ENCODE results near the gene ZSCAN5B. TPM values are rescaled to one million over a fixed set of nuclear protein-coding genes. Genes with fewer than 3 reads are reported as not detected.

The ZSCAN5B gene
- polyA plus RNA-seq, 1 experiment, result 0.17 TPM

DNA sequence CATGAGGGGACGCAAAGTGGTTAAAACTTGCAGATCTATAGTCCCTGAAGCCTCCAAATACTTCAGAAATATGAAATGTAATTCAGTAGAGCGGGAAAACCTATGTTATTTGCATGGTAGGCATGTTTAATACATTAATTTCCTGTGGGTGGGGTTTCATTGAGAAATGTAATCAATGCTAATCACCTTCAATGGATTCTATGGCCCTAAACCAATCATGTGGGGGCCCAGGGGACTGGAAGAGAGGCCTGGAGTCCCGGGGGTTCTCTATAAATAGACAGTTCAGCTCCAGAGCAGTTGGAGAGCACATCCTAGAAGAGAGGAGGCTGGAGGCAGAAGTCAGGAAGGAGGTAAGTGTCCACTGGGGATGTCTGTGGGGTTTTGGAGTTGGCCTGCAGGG lies 4.4 kb upstream of the ZSCAN5B start, which contains the start of gene ZSCAN5C:
ZSCAN5C (plus strand) TSS at position 301 of the 400 bp plus-strand sequence. CDS start 3,641 bp downstream, outside the sequence.
- DNase-seq (ENCODE audit: low read depth), result no peak
- TF ChIP-seq, protein P1, sequence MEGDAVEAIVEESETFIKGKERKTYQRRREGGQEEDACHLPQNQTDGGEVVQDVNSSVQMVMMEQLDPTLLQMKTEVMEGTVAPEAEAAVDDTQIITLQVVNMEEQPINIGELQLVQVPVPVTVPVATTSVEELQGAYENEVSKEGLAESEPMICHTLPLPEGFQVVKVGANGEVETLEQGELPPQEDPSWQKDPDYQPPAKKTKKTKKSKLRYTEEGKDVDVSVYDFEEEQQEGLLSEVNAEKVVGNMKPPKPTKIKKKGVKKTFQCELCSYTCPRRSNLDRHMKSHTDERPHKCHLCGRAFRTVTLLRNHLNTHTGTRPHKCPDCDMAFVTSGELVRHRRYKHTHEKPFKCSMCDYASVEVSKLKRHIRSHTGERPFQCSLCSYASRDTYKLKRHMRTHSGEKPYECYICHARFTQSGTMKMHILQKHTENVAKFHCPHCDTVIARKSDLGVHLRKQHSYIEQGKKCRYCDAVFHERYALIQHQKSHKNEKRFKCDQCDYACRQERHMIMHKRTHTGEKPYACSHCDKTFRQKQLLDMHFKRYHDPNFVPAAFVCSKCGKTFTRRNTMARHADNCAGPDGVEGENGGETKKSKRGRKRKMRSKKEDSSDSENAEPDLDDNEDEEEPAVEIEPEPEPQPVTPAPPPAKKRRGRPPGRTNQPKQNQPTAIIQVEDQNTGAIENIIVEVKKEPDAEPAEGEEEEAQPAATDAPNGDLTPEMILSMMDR (IDR thresholded peaks at IDR 0.05; ENCODE audit: insufficient read depth, low read depth, low read length), result no peak
- Histone ChIP-seq H3K36me3 (ENCODE audit: control insufficient read depth, insufficient read depth, low read length) (no peaks in the 10 kb centered on the region), H3K27me3 (ENCODE audit: control insufficient read depth, insufficient read depth, low read length) (no peaks in the 10 kb centered on the region), H3K4me3 (ENCODE audit: low read depth, low read length) (no peak within 1 kb of the TSS)
- CTCF ChIA-PET, result no interaction called here
- POLR2A ChIA-PET, result no interaction called here

DNA sequence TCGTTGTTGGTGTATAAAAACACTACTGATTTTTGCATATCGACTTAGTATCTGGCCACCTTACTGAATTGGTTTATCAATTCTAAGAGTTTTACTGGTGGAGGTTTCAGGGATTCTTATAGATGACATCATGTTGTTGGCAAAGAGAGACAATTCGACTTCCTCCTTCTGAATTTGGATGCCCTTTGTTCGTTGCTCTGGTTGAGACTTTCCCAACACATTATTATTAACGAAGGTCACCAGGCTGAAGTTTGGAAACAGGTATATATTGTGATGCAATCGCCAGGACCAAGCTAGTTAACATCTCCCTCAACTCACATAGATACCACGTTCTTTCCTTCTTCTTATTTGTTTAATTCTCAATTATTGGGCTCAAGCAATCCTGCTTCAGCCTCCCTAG lies 2.1 kb upstream of the ZSCAN5B start:
- H3K36me3 ChIP-seq (ENCODE audit: control insufficient read depth, insufficient read depth, low read length), result no peaks in the 10 kb centered on the region
- ChIA-PET POLR2A (no interaction called here), CTCF (interaction anchor here (1.7 kb wide), 1 partner anchor 28 kb away, joined by 3 read pairs; no protein-coding TSS in a partner anchor)
- no peak for DNase-seq (ENCODE audit: low read depth)
- H3K27me3 ChIP-seq (ENCODE audit: control insufficient read depth, insufficient read depth, low read length), result no peaks in the 10 kb centered on the region
- no peak overlapping the region for H3K4me3 ChIP-seq (ENCODE audit: low read depth, low read length)
- TF ChIP-seq, protein P1 (IDR thresholded peaks at IDR 0.05; ENCODE audit: insufficient read depth, low read depth, low read length), result no peak

DNA sequence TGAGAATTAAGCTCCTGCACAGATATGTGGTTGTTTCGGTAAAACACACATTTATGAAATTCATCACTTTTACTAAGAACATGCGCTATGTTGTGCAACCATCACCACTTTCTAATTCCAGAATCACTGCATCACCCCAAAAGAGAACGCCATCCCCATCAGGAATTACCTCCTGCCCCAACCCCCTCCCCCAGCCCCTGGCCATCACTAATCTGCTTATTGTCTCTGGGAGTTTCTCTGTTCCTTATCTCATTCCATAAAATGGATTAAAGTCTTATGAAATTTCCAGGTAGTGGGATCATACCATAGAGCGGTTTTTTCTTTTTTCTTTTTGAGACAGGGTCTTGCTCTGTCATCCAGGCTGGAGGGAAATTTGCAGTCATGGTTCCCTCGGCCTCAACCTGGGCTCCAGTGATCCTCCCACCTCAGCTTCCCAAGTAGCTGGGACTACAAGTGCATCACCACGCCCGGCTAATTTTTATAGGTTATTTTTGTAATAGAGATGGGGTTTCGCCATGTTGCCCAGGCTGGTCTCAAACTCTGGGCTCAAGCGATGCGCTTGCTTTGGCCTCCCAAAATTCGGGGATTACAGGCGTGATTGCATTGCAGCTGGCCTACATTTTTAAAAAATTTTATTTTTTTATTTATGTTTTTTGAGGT lies 3.5 kb downstream of the ZSCAN5B start:
- no peak for DNase-seq (ENCODE audit: low read depth)
- CTCF ChIA-PET, result no interaction called here
- no peaks in the 10 kb centered on the region for H3K27me3 ChIP-seq (ENCODE audit: control insufficient read depth, insufficient read depth, low read length)
- no peak overlapping the region for H3K4me3 ChIP-seq (ENCODE audit: low read depth, low read length)
- TF ChIP-seq, protein P1 (IDR thresholded peaks at IDR 0.05; ENCODE audit: insufficient read depth, low read depth, low read length), result no peak
- POLR2A ChIA-PET, result no interaction called here
- H3K36me3 ChIP-seq (ENCODE audit: control insufficient read depth, insufficient read depth, low read length), result no peaks in the 10 kb centered on the region

DNA sequence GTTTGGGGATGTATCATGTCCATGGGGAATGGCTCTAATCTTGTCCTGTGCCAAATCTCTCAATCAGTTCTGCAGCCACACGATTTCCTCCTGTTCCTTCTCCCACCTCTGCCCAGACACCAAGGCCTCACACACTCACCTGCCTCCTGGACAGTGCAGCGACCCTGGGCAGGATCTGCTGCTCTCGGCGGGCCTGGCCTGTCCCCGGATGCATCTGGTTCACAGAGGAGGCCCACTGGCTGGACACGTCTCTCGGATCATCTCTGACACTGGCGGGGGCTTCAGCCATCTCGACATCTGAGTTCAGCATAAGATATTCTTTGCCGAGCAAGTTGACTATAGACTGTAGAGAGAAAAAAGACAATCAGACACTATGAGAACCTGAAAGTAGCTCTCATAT lies 5.9 kb downstream of the ZSCAN5B start:
- CTCF ChIA-PET, result no interaction called here

DNA sequence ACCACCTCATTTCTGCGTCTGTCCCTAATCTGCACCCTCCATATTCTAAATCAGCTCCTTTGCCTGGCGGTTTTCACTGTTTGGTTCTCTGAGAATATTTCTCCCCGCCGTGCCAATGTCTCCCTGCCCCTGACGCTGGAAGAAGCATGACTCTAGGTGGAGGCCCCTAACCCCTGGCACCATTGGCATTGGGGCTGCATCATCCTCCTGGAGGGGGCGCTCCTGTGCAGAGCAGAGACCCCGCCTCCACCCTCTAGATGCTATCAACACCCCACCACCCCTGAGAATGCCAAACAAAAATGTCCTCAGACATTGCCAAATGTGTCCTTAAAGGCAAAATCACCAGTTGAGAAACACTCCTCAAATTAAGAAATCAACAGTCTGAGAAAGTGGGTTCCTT lies 6.5 kb downstream of the ZSCAN5B start:
- TF ChIP-seq, protein P1 (IDR thresholded peaks at IDR 0.05; ENCODE audit: insufficient read depth, low read depth, low read length), result no peak
- no peak for DNase-seq (ENCODE audit: low read depth)
- POLR2A ChIA-PET, result no interaction called here
- H3K4me3 ChIP-seq (ENCODE audit: low read depth, low read length), result no peak overlapping the region
- no peaks in the 10 kb centered on the region for H3K27me3 ChIP-seq (ENCODE audit: control insufficient read depth, insufficient read depth, low read length)
- CTCF ChIA-PET, result no interaction called here
- no peaks in the 10 kb centered on the region for H3K36me3 ChIP-seq (ENCODE audit: control insufficient read depth, insufficient read depth, low read length)

More for the DNA sequence above, 5.9 kb downstream of the ZSCAN5B start:
- TF ChIP-seq, protein P1 (IDR thresholded peaks at IDR 0.05; ENCODE audit: insufficient read depth, low read depth, low read length), result no peak
- DNase-seq (ENCODE audit: low read depth), result no peak
- Histone ChIP-seq H3K36me3 (ENCODE audit: control insufficient read depth, insufficient read depth, low read length) (no peaks in the 10 kb centered on the region), H3K27me3 (ENCODE audit: control insufficient read depth, insufficient read depth, low read length) (no peaks in the 10 kb centered on the region), H3K4me3 (ENCODE audit: low read depth, low read length) (no peak overlapping the region)
- POLR2A ChIA-PET, result no interaction called here

All from BJ (cell line).